Measurements from ENCODE around the gene SFXN1.

GRCh38 chr5:175556794-175557193 is 78.4 kb downstream of the SFXN1 start:
- TF ChIP-seq POLR2AphosphoS5 (IDR thresholded peaks at IDR 0.05; ENCODE audit: borderline replicate concordance, low read depth, low read length) = no peak
- no peak for TF ChIP-seq EZH2 (IDR thresholded peaks at IDR 0.05)
- TF ChIP-seq FOXP2 (optimal IDR thresholded peaks at IDR 0.05; ENCODE audit: control extremely low read depth, extremely low read length, insufficient read depth) = no peak
